Measurements from ENCODE around the gene ATN1.

GRCh38 chr12:6950401-6950801 lies 22.6 kb downstream of the ATN1 start:
- TF ChIP-seq POLR2AphosphoS5 (IDR thresholded peaks at IDR 0.05) = no peak
- TF ChIP-seq, protein P1, sequence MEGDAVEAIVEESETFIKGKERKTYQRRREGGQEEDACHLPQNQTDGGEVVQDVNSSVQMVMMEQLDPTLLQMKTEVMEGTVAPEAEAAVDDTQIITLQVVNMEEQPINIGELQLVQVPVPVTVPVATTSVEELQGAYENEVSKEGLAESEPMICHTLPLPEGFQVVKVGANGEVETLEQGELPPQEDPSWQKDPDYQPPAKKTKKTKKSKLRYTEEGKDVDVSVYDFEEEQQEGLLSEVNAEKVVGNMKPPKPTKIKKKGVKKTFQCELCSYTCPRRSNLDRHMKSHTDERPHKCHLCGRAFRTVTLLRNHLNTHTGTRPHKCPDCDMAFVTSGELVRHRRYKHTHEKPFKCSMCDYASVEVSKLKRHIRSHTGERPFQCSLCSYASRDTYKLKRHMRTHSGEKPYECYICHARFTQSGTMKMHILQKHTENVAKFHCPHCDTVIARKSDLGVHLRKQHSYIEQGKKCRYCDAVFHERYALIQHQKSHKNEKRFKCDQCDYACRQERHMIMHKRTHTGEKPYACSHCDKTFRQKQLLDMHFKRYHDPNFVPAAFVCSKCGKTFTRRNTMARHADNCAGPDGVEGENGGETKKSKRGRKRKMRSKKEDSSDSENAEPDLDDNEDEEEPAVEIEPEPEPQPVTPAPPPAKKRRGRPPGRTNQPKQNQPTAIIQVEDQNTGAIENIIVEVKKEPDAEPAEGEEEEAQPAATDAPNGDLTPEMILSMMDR (IDR thresholded peaks at IDR 0.05) = no peak
- no peak for TF ChIP-seq POLR2A (IDR thresholded peaks at IDR 0.05)
